Choroid plexus epithelial cell (primary cell): ENCODE results near the gene JADE1.

ENCODE experiments used
- DNase-seq: peaks from one replicate; pipeline ENCODE4 v3.0.0-alpha.2; 2010; ENCODE audit warnings: low read depth
- H3K4me3 ChIP-seq: 2 replicates; pipeline ENCODE4 v1.5.1; 2011; ENCODE audit warnings: low read depth, mild to moderate bottlenecking, control low read depth, low read length, moderate library complexity
- CTCF ChIP-seq: conservative IDR thresholded peaks from 2 replicates; pipeline ENCODE4 v1.5.1; 2011; ENCODE audit warnings: low read depth, mild to moderate bottlenecking, control low read depth, inconsistent platforms, low read length, moderate library complexity

The JADE1 gene

GRCh38 chr4:128819082-128819742 is 9.7 kb downstream of the JADE1 start:
- no peak overlapping the region for H3K4me3 ChIP-seq
- TF ChIP-seq CTCF: no peak
- DNase-seq: no peak

GRCh38 chr4:128820671-128821070 is 11.2 kb downstream of the JADE1 start:
- DNase-seq: no peak
- no peak for TF ChIP-seq CTCF
- H3K4me3 ChIP-seq: no peak overlapping the region

GRCh38 chr4:128821151-128821550 is 11.7 kb downstream of the JADE1 start:
- no peak for TF ChIP-seq CTCF
- DNase-seq: no peak
- no peak overlapping the region for H3K4me3 ChIP-seq

GRCh38 chr4:128823025-128823661 is 13.6 kb downstream of the JADE1 start:
- no peak for TF ChIP-seq CTCF
- no peak overlapping the region for H3K4me3 ChIP-seq
- DNase-seq: peak; percentile 81

GRCh38 chr4:128825226-128825625 is 15.7 kb downstream of the JADE1 start:
- no peak overlapping the region for H3K4me3 ChIP-seq
- TF ChIP-seq CTCF: no peak
- peak; percentile 46 for DNase-seq

GRCh38 chr4:128827296-128827695 is 17.8 kb downstream of the JADE1 start:
- no peak overlapping the region for H3K4me3 ChIP-seq
- DNase-seq: no peak
- TF ChIP-seq CTCF: no peak
